ENCODE data around the gene C1QTNF8. TPM values are rescaled to one million over a fixed set of nuclear protein-coding genes. Genes with fewer than 3 reads are reported as not detected.

The C1QTNF8 gene
- total RNA-seq, 4 donors from 2014 or later, result not detected

DNA sequence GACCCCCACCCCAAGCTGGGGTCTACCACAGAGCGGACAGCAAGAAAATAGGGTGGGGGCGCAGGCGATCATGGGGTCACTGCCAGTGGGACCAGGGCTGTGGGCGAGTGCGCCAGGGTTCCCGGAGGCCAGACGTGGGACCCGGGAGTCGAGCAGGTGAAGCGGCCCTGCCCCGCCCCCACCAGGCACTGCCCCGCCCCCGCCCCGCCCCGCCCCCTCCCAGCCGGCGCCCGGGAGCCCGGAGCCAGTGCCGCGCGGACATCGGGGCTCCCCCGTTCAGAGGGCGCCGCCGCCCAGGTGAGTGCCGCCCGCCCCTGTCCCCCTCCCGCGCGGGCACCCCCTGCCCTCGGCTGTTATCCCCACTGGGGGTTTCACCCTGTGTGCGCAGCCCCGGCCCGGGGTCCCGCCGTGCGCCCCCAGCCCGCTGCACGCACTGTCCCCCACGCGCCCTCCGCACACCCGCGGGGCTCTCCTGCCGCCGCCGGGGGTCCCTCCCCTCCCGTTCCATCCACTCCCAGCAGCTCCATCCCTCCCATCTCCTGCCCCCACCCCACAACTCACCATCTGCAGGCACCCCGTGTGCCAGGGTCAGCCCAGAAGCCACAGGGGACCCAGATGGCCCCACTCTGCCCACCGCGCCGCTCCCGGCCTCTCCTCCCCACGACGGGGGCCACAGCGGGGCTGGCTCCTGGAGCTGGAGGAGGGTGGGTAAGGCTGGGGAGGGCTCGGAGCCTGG is 23.4 kb downstream of the C1QTNF8 start, which contains the start of gene SSTR5:
TSS of gene SSTR5 (plus strand) at position 222 of the 736 bp plus-strand sequence. CDS start 6,122 bp downstream, outside the sequence.
- Histone ChIP-seq H3K4me3 (no peak within 1 kb of the TSS), H3K27me3 (peaks cover 0 to 94% of the 10 kb centered on the region in 2 donors), H3K36me3 (no peaks in the 10 kb centered on the region), H3K4me1 (no peaks in the 10 kb centered on the region), H3K27ac (no peak within 1 kb of the TSS), H3K9me3 (no peaks in the 10 kb centered on the region)
- WGBS, 2 donors, result 13 to 14% methylated on average over 16 to 27 of the region's 59 CpGs
- no peak for DNase-seq (ENCODE audit: low spot score in 2 of 2)
- TF ChIP-seq EP300 (IDR thresholded peaks at IDR 0.05) (no peak), POLR2A (IDR thresholded peaks at IDR 0.05) (no peak)
- TF ChIP-seq, protein P1, sequence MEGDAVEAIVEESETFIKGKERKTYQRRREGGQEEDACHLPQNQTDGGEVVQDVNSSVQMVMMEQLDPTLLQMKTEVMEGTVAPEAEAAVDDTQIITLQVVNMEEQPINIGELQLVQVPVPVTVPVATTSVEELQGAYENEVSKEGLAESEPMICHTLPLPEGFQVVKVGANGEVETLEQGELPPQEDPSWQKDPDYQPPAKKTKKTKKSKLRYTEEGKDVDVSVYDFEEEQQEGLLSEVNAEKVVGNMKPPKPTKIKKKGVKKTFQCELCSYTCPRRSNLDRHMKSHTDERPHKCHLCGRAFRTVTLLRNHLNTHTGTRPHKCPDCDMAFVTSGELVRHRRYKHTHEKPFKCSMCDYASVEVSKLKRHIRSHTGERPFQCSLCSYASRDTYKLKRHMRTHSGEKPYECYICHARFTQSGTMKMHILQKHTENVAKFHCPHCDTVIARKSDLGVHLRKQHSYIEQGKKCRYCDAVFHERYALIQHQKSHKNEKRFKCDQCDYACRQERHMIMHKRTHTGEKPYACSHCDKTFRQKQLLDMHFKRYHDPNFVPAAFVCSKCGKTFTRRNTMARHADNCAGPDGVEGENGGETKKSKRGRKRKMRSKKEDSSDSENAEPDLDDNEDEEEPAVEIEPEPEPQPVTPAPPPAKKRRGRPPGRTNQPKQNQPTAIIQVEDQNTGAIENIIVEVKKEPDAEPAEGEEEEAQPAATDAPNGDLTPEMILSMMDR (IDR thresholded peaks at IDR 0.05), result no peak

DNA sequence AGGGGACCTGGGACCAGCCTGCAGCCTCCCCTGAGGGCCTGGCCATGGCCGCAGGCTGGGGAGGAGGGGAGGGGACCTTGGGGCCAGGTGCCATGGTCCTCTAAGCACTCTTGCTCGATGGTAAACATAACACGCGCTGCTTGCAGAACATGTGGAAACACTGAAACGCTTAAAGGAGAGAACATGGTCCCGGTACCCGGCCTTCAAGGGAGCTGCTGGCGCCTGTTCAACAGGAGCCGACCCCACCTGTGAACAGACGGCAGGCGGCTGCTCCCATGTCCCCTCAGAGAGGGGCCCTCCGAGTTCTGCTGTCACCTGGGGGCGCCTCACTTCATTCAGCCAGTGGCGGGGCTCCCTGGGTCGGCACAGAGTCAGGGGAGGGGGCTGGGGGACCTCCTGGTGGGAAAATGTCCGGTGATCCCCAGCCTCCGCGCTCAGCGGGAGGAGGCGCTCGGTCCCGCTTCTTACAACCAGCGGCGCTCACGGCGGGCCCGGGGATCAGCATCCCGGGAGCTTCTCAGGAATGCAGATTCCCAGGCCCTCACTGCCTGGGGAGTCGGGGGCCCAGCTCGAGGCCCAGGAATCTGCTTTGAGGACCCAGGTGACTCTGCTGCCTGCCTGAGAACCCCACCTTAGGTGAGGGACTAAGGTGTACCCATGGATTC is 24.4 kb downstream of the C1QTNF8 start:
- Histone ChIP-seq H3K4me1 (no peaks in the 10 kb centered on the region), H3K27me3 (peaks cover 0 to 94% of the 10 kb centered on the region in 2 donors), H3K9me3 (no peaks in the 10 kb centered on the region), H3K4me3 (no peak overlapping the region), H3K27ac (no peak overlapping the region), H3K36me3 (no peaks in the 10 kb centered on the region)
- no peak for DNase-seq (ENCODE audit: low spot score in 2 of 2)
- 5 to 11% methylated on average over 10 to 16 of the region's 30 CpGs for WGBS, 2 donors
- TF ChIP-seq EP300 (IDR thresholded peaks at IDR 0.05) (no peak), POLR2A (IDR thresholded peaks at IDR 0.05) (no peak)
- TF ChIP-seq, protein P1 (IDR thresholded peaks at IDR 0.05), result no peak

DNA sequence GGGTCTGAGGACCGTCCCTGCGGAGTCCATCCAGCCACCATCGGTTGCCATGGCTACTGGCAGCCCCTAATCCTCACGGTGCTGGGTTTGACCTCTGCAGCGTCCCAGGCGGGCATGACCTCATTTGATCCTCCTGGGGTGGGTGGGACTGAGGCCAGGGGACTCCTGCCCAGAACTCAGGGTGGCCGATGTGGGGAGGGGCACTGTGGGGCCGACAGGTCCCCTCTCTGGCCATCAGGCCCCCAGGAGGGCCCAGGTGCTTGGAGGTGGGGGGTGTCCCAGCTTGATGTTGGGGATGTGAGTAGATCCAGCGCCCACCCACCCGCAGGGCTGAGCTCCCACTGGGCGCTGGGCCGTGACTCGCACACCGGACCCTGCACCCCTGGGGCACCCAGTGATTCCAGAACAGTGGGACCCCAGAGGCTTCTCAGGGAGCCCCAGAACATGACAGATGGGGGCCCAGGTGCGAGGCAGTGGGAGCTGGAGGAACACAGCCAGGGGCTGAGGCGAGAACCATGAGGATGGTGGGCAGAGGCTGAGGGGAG is 25.1 kb downstream of the C1QTNF8 start:
- Histone ChIP-seq H3K9me3 (no peaks in the 10 kb centered on the region), H3K27me3 (peaks cover 0 to 96% of the 10 kb centered on the region in 2 donors), H3K4me1 (no peaks in the 10 kb centered on the region), H3K36me3 (no peaks in the 10 kb centered on the region), H3K27ac (no peak overlapping the region), H3K4me3 (no peak overlapping the region)
- no peak for TF ChIP-seq EP300 (IDR thresholded peaks at IDR 0.05)
- no peak for TF ChIP-seq POLR2A (IDR thresholded peaks at IDR 0.05)
- TF ChIP-seq, protein P1 (IDR thresholded peaks at IDR 0.05), result no peak
- 30 to 41% methylated on average over 10 to 14 of the region's 16 CpGs for WGBS, 2 donors
- no peak for DNase-seq (ENCODE audit: low spot score in 2 of 2)

DNA sequence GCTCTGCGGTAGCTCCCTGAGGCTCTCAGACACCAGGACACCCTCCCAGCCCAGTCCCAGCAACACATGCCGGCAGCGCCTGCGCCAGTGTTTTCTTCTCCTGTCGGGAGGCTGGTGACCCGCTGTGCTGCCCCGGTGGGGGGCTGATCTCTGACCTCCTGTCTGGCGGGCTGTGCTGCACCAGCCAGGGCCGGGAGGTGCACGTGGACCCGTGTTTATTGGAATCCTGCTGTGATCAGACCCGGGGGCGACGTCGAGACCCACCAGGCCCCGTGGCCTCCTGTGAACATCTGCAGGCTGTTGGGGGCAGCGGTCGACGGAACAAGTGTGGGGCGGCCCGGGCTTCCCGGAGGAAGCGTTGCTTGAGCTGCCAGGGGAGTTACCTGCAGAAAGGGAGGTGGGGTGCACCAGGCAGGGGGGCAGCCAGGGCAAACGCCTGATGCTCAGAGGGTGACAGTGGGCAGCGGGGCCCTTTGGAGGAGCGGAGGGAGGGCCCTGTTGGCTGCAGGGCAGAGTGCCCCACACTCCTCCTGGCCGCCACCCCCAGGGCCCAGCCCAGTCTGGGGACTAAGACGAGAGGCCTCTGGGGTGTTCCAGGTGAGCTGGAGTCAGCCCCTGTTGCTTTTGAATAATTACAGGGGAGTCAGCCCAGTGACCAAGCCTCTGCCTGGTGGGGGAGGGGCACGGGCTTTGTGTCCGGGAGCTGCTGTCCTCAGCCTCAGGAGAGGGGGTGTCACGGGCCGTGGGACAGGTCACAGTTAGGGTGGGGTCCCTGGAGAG is 25.8 kb downstream of the C1QTNF8 start:
- H3K9me3 ChIP-seq, result no peaks in the 10 kb centered on the region
- peaks cover 0 to 99% of the 10 kb centered on the region in 2 donors for H3K27me3 ChIP-seq
- H3K36me3 ChIP-seq, result no peaks in the 10 kb centered on the region
- no peak overlapping the region for H3K27ac ChIP-seq
- H3K4me1 ChIP-seq, result no peaks in the 10 kb centered on the region
- TF ChIP-seq EP300 (IDR thresholded peaks at IDR 0.05) (no peak), POLR2A (IDR thresholded peaks at IDR 0.05) (no peak)
- TF ChIP-seq, protein P1 (IDR thresholded peaks at IDR 0.05), result no peak
- no peak overlapping the region for H3K4me3 ChIP-seq
- DNase-seq (ENCODE audit: low spot score in 2 of 2), result no peak
- 26 to 30% methylated on average over 18 to 24 of the region's 32 CpGs for WGBS, 2 donors
